HG03025 (cell line): ENCODE measurements around the gene ENKUR.
"Not testable (repeated sequence)": the region's sequence is repeated elsewhere in the genome, so short reads cannot be mapped to it uniquely, and the experiment has no call there.

Source experiments
- ATAC-seq: cut with Tn5 transposase; IDR thresholded peaks from one replicate; pipeline ENCODE4 v1.9.1; 2021; ENCODE audit warnings: mild to moderate bottlenecking, moderate library complexity; ENCODE audit not compliant: unreplicated experiment, low FRiP score

Gene ENKUR

GRCh38 chr10:24981161-24981710 is 34.7 kb downstream of the ENKUR start:
- ATAC-seq = no peak

- ATAC-seq = no peak
Measured at GRCh38 chr10:24979685-24980084, 36.3 kb downstream of the ENKUR start.

GRCh38 chr10:24974976-24975375 is 41.0 kb downstream of the ENKUR start:
- no peak for ATAC-seq

GRCh38 chr10:24973163-24973562 is 42.8 kb downstream of the ENKUR start:
- no peak for ATAC-seq

- ATAC-seq = no peak
Measured at GRCh38 chr10:24971374-24971773, 44.6 kb downstream of the ENKUR start.

- ATAC-seq = no peak
Measured at GRCh38 chr10:24969841-24970281, 46.1 kb downstream of the ENKUR start.

GRCh38 chr10:24968951-24969350 is 47.0 kb downstream of the ENKUR start:
- not testable (repeated sequence) for ATAC-seq

GRCh38 chr10:24968349-24968748 is 47.6 kb downstream of the ENKUR start:
- ATAC-seq = no peak

GRCh38 chr10:24966962-24967481 is 48.9 kb downstream of the ENKUR start:
- ATAC-seq = no peak

- no peak for ATAC-seq
Measured at GRCh38 chr10:24965051-24965450, 50.9 kb downstream of the ENKUR start.

GRCh38 chr10:24963521-24964041 is 52.4 kb downstream of the ENKUR start:
- ATAC-seq = no peak

GRCh38 chr10:24962995-24963394 is 53.0 kb downstream of the ENKUR start:
- no peak for ATAC-seq

- no peak for ATAC-seq
Measured at GRCh38 chr10:24961582-24961981, 54.4 kb downstream of the ENKUR start.

- no peak for ATAC-seq
Measured at GRCh38 chr10:24959382-24959730, 56.6 kb downstream of the ENKUR start.

GRCh38 chr10:24958721-24959381 is 57.1 kb downstream of the ENKUR start:
- ATAC-seq = no peak

GRCh38 chr10:24958091-24958720 is 57.8 kb downstream of the ENKUR start:
- no peak for ATAC-seq

- ATAC-seq = not testable (repeated sequence)
Measured at GRCh38 chr10:24957624-24958051, 58.3 kb downstream of the ENKUR start.

GRCh38 chr10:24953675-24954074 is 62.3 kb downstream of the ENKUR start:
- ATAC-seq = no peak

GRCh38 chr10:24952707-24953645 is 63.0 kb downstream of the ENKUR start:
- ATAC-seq = no peak

GRCh38 chr10:24952143-24952706 is 63.7 kb downstream of the ENKUR start, which contains the start of gene PRTFDC1:
Gene PRTFDC1, minus strand, starts transcription at chr10:24952606. Its CDS starts 31 bp downstream, at chr10:24952575.
- ATAC-seq = no peak
